Transverse colon (tissue), 4 donors: ENCODE results near the gene ZNF25.
"Not testable (repeated sequence)": the region's sequence is repeated elsewhere in the genome, so short reads cannot be mapped to it uniquely, and the experiment has no call there.

ENCODE experiments used
- CTCF ChIP-seq, 5 experiments: fragments of 200-600 bp in 3 of 5; fragments of 450-650 bp in 2 of 5; sonication (generic) in 3 of 5; IDR thresholded peaks; 1 replicate in 2 of 5; 2 replicates in 3 of 5; pipeline ENCODE4 v1.5.1; 2016 to 2017; ENCODE audit warnings: antibody characterized with exemption in 5 of 5, inconsistent platforms in 3 of 5, mild to moderate bottlenecking in 2 of 5, moderate library complexity in 1 of 5
- EP300 ChIP-seq: sonication (generic); formaldehyde crosslinking; IDR thresholded peaks from one replicate; pipeline ENCODE4 v1.6.1; 2017; ENCODE audit warnings: antibody characterized with exemption, low read depth
- POLR2A ChIP-seq: fragments of 450-650 bp; IDR thresholded peaks from one replicate; pipeline ENCODE4 v1.6.1; 2016; ENCODE audit warnings: antibody characterized with exemption, mild to moderate bottlenecking, moderate library complexity
- POLR2AphosphoS5 ChIP-seq, 3 donors: sonication (generic); formaldehyde crosslinking; IDR thresholded peaks; one replicate each; pipeline ENCODE4 v1.6.1; 2016; ENCODE audit warnings: antibody characterized with exemption in 3 of 3

- not testable (repeated sequence) for TF ChIP-seq EP300; CTCF (IDR thresholded peaks at IDR 0.05); POLR2A; POLR2AphosphoS5 (IDR thresholded peaks at IDR 0.05)
Observed at GRCh38 chr10:38000474-38000873, 24.0 kb upstream of the ZNF25 start.
